ENCODE results near the gene MYL5. TPM values are rescaled to one million over a fixed set of nuclear protein-coding genes. Genes with fewer than 3 reads are reported as not detected.
A peak's percentile ranks its signal among the peaks of the same experiment; 100 is the strongest.

MYL5 gene
- polyA plus RNA-seq, 2 of the 4 experiments (the other 2 are of a cell fraction): 8.0 to 8.3 TPM

- H3K4me1 ChIP-seq: peaks cover 28% of the 10 kb centered on the region
- CTCF ChIA-PET: interaction anchor here (0.6 to 1.4 kb wide), 6 partner anchors 9 to 85 kb away, joined by 3 to 8 read pairs (median 4); partner anchors contain the start of genes ATP5ME and MYL5
Measured at GRCh38 chr4:683247-683897, 9.0 kb downstream of the MYL5 start.

GRCh38 chr4:683982-684622 lies 9.8 kb downstream of the MYL5 start:
- H3K4me3 ChIP-seq: no peak overlapping the region
- 32% methylated on average over 7 of the region's 19 CpGs for WGBS (ENCODE audit: missing lambda C conversion rate)
- H3K9me3 ChIP-seq: no peaks in the 10 kb centered on the region
- peak in 1 of 2 experiments; percentile 73 for DNase-seq (ENCODE audit: low read depth in 1 of 2, low spot score in 1 of 2)
- peaks cover 31% of the 10 kb centered on the region for H3K4me1 ChIP-seq
- H3K4me2 ChIP-seq: no peak overlapping the region
- H3K27ac ChIP-seq: peak overlapping the region in 1 of 2 experiments; percentile 44; a peak in 1 of 6 replicates
- CTCF ChIA-PET: interaction anchor here (0.6 to 1.4 kb wide), 11 partner anchors 8 to 84 kb away, joined by 3 to 8 read pairs (median 4); partner anchors contain the start of genes ATP5ME and MYL5
- no peak for FAIRE-seq
- POLR2A ChIA-PET: interaction anchor here (0.7 kb wide), 1 partner anchor 10 kb away, joined by 3 read pairs; the partner anchor contains the start of genes ATP5ME and MYL5
- ATAC-seq: peak; percentile 4 to 65; a peak in 3 of 6 replicates
- TF ChIP-seq HDAC2 (IDR thresholded peaks at IDR 0.05): no peak
- no peak for TF ChIP-seq CHD4 (IDR thresholded peaks at IDR 0.05; ENCODE audit: borderline replicate concordance)
- TF ChIP-seq ZSCAN20 (CRISPR knock-in tag; IDR thresholded peaks at IDR 0.05): no peak
- TF ChIP-seq RAD21 (conservative IDR thresholded peaks at IDR 0.05 in 1 of 2, IDR thresholded peaks at IDR 0.05 in 1 of 2): 0 out of 5 replicates have a peak, but pooled peaks of 1 of the 2 experiments have one; percentile 14
- no peak for TF ChIP-seq KDM1A (IDR thresholded peaks at IDR 0.05; ENCODE audit: low read depth)
- TF ChIP-seq NFE2L2 (conservative IDR thresholded peaks at IDR 0.05; ENCODE audit: low read length): no peak
- TF ChIP-seq HOXB13 (CRISPR knock-in tag; IDR thresholded peaks at IDR 0.05; ENCODE audit: low read depth): no peak
- TF ChIP-seq HMGXB4 (CRISPR knock-in tag; IDR thresholded peaks at IDR 0.05; ENCODE audit: borderline replicate concordance): no peak
- peak in 1 of 2 experiments; percentile 26; a peak in 1 of 5 replicates for TF ChIP-seq JUN (IDR thresholded peaks at IDR 0.05)
- no peak for TF ChIP-seq EP300 (IDR thresholded peaks at IDR 0.05)
- no peak for TF ChIP-seq MAX (IDR thresholded peaks at IDR 0.05)
- no peak for TF ChIP-seq FOSB (CRISPR knock-in tag; IDR thresholded peaks at IDR 0.05)
- no peak for TF ChIP-seq HOXA7 (CRISPR knock-in tag; IDR thresholded peaks at IDR 0.05)
- TF ChIP-seq POLR2AphosphoS2 (conservative IDR thresholded peaks at IDR 0.05; ENCODE audit: low read length): no peak
- no peak for TF ChIP-seq HEYL (CRISPR knock-in tag; IDR thresholded peaks at IDR 0.05)
- TF ChIP-seq BCL3 (IDR thresholded peaks at IDR 0.05): no peak
- TF ChIP-seq MAZ (IDR thresholded peaks at IDR 0.05; ENCODE audit: borderline replicate concordance, low read depth, low read length): no peak
- TF ChIP-seq BHLHE40 (IDR thresholded peaks at IDR 0.05; ENCODE audit: low read depth, low read length): no peak
- no peak for TF ChIP-seq ZNF302 (CRISPR knock-in tag; IDR thresholded peaks at IDR 0.05)
- TF ChIP-seq RARB (CRISPR knock-in tag; IDR thresholded peaks at IDR 0.05): no peak
- TF ChIP-seq TP53 (CRISPR knock-in tag; IDR thresholded peaks at IDR 0.05): no peak
- TF ChIP-seq HOXB5 (CRISPR knock-in tag; IDR thresholded peaks at IDR 0.05): no peak
- no peak for TF ChIP-seq SREBF2 (IDR thresholded peaks at IDR 0.05)
- no peak for TF ChIP-seq RCOR1 (IDR thresholded peaks at IDR 0.05; ENCODE audit: low read depth, low read length)
- TF ChIP-seq SMC3 (IDR thresholded peaks at IDR 0.05): 0 out of 3 replicates have a peak, but pooled peaks have one; percentile 13
- TF ChIP-seq CTCF (IDR thresholded peaks at IDR 0.05): peak; percentile 49

More at GRCh38 chr4:683247-683897, 9.0 kb downstream of the MYL5 start:
- Histone ChIP-seq H3K9me3 (no peaks in the 10 kb centered on the region), H3K4me3 (no peak overlapping the region), H3K27ac (peak overlapping the region in 1 of 2 experiments; percentile 44; a peak in 1 of 6 replicates), H3K4me2 (no peak overlapping the region)
- ATAC-seq: peak in 1 of 2 experiments; percentile 8; a peak in 3 of 6 replicates
- TF ChIP-seq ELK1 (IDR thresholded peaks at IDR 0.05; ENCODE audit: low read depth, low read length): no peak
- no peak for TF ChIP-seq ZC3H11A (IDR thresholded peaks at IDR 0.05)
- TF ChIP-seq CBX2 (IDR thresholded peaks at IDR 0.05; ENCODE audit: borderline replicate concordance, low read depth): no peak
- no peak for TF ChIP-seq MAFK (IDR thresholded peaks at IDR 0.05; ENCODE audit: partially characterized antibody)
- TF ChIP-seq NR3C1 (IDR thresholded peaks at IDR 0.05): no peak
- POLR2A ChIA-PET: interaction anchor here (0.7 kb wide), 1 partner anchor 9 kb away, joined by 3 read pairs; the partner anchor contains the start of genes ATP5ME and MYL5
- DNase-seq (ENCODE audit: low read depth in 1 of 2, low spot score in 1 of 2): no peak
- WGBS (ENCODE audit: missing lambda C conversion rate): 81% methylated on average over 6 of the region's 25 CpGs
- FAIRE-seq: no peak
